Activated CD4-positive, alpha-beta T cell treated with anti-CD3 and anti-CD28 coated beads, Interleukin-2, amount 50 U/mL, for 4 hours (primary cell): Measurements from ENCODE around the gene NGFR.
"Not testable (repeated sequence)": the region's sequence is repeated elsewhere in the genome, so short reads cannot be mapped to it uniquely, and the experiment has no call there.

Experiments
- DNase-seq, 2 experiments: peaks; one replicate each; pipeline ENCODE4 v3.0.0-alpha.2; 2020

Gene NGFR

DNA sequence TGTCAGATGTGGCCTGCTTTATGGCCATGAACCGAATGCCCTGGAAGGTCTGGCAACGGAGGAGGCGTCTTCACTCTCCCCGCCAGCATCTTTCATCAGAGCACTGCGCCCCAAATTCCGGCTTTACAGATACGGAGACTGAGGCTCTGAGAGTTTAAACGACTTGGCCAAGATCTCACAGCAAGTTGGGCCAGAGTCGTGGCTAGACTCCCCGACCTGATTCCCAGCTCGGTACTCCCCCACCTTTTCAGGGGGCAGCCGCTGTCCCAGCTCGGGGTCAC lies 1.7 kb downstream of the NGFR start:
- DNase-seq, result no peak

DNA sequence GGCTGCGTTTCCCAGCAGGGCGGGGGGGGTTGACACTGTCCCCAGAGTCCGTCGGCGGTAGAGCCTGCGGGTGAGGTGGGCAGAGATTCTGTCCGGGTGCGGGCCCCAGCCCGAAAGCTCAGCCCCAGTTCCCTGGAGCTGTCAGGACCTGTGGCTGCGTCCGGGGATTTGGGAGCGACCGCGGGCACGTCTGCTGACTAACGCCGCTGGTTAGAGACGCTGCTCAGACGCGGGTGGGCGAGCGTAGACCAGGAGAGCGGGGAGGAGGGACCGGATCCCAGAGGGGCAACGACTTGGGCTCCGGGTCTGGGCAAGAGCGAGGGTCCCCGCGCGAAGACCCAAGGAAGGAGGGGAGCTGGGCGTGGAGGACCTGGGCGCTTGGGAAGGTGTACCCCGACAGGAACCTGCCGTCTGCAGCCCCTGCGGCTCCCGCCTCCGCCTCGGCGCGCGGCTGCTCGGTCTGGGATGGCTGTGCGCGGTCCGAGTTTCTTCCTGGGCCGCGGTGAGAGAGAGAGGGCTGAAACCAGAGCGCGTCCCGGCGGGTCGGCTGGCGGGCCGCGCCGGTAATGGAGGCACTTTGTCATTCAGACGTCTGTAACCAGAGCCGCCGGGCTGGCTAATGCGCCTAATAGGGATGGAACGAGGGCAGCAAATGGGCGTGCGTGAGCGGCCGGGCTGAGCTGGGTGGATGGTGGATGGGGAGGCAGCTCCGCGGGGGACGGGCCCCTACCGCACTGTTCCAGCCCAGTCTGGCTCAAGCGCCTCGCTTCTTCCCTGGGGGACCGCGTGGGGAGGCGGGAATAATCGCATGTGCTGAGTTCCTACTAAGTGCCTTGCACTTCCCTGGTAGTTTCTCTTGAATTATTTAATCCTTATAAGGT lies 2.3 kb downstream of the NGFR start:
- no peak for DNase-seq

DNA sequence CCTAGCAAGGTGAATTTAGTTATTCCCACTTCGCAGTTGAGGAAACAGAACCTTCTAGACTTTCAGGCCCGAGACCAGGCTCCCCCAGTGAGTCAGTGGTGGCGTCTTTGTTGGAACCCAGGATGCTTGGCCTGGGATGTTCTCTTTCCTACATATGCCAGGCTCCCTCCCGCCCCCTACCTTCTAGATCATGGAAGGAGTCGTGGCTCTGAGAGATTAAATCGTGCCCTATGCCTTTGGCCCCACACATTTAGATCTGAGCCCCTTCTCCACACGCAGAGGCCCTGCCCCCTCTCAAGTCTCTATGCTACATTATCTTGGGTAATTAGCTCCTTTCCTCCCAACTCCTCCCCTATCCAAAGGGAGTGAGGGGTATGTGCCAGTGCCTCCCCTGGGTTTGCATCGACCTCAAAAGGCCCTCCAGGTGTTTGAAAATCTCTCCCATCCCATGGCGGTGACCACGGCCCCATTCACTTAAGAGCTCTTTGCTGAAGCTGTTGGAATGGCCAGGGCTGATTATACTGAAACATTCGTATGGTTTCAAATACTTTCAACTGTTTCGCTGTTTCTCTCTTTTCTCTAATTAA lies 3.0 kb downstream of the NGFR start:
- DNase-seq, result no peak

DNA sequence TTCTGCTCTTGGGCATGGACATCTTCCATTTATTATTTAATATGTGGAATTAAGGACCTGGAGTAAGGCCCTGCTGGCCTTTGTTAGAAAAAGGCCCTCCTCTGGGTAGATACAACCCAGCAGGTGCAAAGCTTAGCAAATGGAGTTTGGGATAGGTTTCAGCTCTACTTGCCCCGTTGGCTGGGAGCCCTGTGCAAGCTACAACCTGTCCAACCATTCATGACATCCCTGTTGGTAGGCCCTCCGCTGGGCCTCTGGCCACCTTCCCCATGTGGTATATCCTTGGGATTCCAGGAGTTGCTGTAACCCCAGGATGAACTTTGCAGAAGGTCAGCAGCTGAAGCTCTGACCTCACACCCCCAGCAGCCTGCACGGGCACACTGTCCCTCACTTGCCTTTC lies 6.4 kb downstream of the NGFR start:
- no peak for DNase-seq

DNA sequence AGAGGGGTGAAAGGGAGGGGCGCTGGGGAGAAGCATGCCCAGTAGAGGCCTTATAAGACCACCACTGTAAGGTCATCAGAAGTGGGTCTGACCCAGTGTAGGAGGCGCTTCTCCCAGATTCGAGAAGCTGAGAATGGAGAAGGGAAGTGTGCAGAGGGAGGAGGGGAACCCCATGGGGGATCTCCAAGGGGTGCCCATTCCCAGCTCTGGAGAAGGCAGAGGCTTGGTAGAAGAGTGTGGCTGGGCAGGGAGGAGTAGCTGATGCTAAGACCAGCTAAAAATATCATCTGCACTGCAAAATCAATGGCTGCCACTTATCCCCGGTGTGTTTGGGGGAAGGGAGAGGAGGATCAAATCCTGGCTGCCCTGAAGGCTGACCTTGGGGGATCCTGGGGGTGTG lies 7.2 kb downstream of the NGFR start:
- no peak for DNase-seq

DNA sequence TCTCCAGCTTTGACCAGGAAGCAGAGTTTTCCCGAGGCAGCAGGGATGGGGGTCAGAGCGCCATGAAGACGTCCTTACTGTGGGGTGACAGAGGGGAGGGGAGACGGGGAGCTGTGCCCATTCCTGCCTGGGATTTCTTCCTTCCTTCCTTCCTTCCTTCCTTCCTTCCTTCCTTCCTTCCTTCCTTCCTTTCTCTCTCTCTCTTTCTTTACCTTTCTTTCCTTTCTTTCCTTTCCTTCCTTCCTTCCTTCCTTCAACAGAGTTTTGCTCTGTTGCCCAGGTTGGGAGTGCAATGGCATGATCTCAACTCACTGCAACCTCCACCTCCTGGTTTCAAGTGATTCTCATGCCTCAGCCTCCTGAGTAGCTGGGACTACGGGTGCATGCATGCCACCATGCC lies 7.6 kb downstream of the NGFR start:
- DNase-seq, result not testable (repeated sequence)

DNA sequence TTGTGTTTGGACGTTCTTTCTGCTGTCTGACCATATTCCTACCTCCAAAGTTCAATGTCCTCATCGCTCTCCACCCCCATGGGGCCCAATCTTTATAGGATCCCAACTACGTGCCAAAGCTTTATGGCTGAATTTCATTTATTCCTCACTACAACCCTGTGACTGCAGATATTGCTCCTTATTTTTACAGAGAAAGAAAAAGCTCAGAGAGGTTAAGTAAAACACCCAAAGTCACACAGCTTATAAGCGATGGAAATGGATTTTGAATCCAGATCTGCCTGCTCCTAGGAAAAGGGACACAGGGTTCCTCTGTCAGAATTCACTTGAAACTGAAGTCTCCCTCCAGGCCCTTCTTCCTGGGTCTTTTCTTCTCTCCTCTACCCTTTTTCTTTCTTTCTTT lies 9.3 kb downstream of the NGFR start:
- no peak for DNase-seq

DNA sequence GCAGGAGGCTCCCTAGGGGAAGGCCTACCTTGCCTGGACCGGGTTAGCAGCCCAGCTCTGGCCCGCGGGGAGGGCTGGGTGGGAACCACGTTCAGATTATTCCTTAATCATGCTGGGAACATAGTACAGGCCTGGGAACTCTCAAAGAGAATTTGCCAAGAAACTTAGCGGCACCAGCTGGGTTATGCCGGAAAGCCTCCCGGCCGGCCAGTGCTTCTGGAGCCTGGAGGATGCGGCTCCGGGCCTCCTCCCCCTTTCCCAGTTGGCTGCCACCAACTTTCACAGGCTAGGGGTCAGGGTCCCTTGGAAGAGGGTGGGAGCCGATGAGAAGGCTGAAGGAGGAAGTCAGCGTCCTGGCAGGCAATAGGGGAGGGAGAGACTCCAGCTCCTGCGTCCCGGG lies 10.8 kb downstream of the NGFR start:
- no peak for DNase-seq

DNA sequence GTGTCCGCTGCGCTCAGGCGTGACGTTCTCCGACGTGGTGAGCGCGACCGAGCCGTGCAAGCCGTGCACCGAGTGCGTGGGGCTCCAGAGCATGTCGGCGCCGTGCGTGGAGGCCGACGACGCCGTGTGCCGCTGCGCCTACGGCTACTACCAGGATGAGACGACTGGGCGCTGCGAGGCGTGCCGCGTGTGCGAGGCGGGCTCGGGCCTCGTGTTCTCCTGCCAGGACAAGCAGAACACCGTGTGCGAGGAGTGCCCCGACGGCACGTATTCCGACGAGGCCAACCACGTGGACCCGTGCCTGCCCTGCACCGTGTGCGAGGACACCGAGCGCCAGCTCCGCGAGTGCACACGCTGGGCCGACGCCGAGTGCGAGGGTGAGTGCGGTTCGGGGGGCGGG lies 11.2 kb downstream of the NGFR start:
- no peak for DNase-seq

DNA sequence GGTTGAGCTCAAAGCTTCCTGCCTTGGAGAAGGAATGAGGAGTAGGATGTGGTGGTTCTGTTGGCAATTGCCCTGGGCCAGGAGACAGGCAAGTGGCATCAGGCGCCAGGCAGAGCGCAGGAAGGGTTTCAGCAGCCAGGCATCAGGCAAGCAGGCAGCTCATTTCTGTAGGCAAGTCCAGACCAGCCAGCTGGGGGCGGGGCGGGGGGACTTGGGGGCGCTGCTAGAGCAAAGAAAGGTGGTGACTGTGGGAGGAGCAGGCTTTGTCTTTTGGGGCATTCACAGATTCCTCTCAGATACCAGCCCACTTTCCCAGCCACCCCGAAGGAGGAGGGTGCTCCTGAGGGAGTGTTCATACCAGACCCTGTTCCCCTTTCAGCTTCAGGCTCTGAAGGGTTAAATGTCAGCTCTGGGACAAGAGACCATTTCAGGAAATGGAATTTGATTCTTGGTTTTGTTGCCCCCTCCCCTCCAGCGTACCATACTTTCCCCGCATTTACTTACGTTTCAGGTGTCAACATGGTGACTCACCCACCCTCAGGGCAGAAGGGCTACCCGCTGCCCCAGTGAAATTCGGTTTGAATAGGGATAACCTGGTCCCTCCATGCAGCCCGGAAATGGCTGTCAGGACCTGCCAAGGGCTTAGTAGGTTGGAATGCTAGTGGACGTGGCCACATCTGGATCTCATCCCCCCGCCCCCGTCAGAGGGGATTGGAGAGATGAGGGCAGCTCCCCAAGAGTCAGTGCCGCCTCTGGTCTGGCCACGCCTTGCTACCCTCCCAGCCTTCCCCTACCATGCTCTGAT lies 13.2 kb downstream of the NGFR start:
- no peak for DNase-seq

DNA sequence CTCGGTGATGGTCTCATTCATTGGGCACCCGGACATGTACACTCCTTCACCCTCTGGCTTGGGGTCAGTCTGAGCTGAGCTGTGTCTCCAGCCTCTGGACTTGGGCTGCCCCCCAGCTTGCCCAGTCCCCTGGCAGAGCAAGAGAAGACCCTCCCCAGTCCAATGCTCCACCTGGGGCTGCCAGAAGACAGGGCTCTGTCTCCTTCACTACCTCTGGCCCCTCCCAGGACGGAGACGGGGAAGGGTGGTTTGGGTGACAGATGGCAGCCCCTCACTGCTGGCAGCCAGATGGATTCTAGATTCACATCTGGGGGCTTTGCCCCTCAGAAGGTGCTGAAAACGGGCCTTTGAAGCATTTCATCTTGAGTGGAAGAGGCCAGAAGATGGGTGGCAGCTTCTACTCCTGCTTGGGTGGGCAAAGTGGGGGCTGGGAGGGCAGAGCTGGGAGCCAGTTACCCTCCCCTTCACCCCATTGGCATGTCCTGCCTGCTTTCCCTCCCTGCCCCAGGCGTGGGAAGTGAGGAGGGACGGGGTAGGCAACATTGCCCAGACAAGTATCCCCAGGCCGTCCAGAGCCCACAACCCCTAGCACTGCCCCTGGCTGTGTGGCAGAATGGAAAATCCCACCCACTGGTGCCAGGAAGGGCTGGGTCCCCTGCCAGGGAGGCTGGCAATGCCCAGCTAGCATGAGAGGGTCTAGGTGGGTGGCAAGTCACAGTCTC lies 13.9 kb downstream of the NGFR start:
- no peak for DNase-seq

DNA sequence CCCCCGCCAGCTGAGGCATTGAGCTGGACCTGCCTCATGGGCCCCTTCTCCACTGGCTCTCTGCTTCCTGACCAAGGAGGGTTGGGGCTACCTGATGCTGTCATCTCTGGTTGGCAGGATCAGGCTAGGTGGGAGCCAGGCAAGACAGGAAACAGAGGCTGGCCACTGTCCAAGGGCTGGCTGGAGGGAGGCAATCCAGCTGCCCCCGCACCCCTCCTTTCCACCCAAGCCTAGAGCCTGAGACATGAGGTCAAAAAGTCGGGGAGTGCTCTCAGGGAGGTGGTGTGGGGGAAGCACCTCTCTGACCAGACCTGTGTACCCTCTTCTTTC lies 14.5 kb downstream of the NGFR start:
- no peak for DNase-seq

DNA sequence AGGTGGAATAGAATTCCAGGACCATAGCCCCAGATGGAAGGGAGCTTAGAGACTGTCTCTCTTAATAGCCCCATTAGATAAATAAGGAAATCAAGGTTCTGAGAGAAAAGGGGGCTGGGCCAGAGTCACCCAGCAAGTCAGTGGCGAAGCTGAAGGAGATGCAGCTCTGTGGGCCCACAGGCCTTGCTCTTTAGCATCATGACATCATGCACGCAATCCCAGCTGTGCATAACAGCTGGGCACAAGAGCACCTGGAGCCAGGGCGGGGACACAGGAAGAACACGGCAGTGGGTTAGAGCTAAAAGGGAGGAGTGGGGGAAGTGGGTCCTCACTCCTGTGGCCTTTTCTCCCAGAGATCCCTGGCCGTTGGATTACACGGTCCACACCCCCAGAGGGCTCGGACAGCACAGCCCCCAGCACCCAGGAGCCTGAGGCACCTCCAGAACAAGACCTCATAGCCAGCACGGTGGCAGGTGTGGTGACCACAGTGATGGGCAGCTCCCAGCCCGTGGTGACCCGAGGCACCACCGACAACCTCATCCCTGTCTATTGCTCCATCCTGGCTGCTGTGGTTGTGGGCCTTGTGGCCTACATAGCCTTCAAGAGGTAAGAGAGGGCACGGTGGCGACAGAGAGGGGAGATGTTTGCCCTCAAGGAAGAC lies 15.1 kb downstream of the NGFR start:
- no peak for DNase-seq

DNA sequence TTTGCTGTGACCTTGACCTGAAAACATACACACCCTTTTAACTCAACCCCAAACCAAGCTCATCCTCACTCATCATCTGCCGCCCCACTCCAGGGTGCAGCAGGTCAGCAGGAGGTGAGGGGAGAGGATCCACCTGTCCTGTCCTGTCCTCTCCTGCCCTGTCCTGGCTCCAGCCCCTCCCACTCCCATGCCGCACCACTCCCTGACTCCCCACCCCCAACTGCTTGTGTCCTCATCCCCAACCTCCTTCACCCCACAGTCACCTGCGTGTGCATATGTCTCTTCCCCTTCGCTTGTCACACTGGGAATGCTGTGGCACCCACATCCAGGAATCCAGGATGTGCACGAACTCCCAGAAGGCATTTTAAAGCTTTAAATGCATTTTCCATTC lies 15.6 kb downstream of the NGFR start:
- no peak for DNase-seq

DNA sequence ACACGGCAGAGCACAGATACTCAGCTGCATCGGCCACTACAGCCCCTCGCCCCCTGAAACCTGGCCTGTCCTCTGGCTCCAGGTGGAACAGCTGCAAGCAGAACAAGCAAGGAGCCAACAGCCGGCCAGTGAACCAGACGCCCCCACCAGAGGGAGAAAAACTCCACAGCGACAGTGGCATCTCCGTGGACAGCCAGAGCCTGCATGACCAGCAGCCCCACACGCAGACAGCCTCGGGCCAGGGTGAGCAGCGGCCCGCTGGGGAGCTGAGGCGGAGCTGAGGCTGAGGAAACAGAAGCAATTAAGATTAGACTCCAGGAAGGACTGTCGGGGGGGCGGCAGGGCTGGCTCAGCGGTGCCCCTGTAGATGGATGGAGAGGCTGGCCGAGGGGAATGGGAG lies 16.7 kb downstream of the NGFR start:
- DNase-seq, result no peak

DNA sequence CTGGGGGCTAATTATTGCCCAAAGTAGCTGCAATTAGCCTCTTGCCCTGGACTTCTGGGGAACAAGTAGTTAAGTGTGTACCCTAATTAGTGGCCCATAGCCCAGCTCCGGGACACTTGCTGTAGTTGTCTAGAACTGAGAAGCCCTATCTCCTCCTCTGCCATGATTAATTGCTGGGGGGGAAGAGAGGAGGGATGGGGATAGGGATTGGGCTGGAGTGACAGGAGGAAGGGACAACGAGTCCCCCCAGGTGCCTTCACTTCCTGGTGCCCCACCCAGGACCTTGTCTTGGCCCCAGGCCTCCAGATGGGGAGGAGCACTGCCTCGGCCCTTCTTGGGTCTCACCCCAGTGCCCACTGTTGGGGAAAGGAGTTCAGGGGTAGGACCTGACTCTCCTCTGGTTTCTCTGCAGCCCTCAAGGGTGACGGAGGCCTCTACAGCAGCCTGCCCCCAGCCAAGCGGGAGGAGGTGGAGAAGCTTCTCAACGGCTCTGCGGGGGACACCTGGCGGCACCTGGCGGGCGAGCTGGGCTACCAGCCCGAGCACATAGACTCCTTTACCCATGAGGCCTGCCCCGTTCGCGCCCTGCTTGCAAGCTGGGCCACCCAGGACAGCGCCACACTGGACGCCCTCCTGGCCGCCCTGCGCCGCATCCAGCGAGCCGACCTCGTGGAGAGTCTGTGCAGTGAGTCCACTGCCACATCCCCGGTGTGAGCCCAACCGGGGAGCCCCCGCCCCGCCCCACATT lies 17.4 kb downstream of the NGFR start:
- DNase-seq, result no peak

DNA sequence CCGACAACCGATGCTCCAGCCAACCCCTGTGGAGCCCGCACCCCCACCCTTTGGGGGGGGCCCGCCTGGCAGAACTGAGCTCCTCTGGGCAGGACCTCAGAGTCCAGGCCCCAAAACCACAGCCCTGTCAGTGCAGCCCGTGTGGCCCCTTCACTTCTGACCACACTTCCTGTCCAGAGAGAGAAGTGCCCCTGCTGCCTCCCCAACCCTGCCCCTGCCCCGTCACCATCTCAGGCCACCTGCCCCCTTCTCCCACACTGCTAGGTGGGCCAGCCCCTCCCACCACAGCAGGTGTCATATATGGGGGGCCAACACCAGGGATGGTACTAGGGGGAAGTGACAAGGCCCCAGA lies 17.9 kb downstream of the NGFR start:
- DNase-seq, result no peak

DNA sequence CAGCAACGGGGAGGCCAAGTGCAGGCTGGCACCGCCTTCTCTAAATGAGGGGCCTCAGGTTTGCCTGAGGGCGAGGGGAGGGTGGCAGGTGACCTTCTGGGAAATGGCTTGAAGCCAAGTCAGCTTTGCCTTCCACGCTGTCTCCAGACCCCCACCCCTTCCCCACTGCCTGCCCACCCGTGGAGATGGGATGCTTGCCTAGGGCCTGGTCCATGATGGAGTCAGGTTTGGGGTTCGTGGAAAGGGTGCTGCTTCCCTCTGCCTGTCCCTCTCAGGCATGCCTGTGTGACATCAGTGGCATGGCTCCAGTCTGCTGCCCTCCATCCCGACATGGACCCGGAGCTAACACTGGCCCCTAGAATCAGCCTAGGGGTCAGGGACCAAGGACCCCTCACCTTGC lies 18.5 kb downstream of the NGFR start:
- DNase-seq, result no peak

DNA sequence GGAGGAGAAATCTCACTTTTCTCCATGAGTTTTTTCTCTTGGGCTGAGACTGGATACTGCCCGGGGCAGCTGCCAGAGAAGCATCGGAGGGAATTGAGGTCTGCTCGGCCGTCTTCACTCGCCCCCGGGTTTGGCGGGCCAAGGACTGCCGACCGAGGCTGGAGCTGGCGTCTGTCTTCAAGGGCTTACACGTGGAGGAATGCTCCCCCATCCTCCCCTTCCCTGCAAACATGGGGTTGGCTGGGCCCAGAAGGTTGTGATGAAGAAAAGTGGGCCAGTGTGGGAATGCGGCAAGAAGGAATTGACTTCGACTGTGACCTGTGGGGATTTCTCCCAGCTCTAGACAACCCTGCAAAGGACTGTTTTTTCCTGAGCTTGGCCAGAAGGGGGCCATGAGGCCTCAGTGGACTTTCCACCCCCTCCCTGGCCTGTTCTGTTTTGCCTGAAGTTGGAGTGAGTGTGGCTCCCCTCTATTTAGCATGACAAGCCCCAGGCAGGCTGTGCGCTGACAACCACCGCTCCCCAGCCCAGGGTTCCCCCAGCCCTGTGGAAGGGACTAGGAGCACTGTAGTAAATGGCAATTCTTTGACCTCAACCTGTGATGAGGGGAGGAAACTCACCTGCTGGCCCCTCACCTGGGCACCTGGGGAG lies 19.1 kb downstream of the NGFR start:
- DNase-seq, result no peak

DNA sequence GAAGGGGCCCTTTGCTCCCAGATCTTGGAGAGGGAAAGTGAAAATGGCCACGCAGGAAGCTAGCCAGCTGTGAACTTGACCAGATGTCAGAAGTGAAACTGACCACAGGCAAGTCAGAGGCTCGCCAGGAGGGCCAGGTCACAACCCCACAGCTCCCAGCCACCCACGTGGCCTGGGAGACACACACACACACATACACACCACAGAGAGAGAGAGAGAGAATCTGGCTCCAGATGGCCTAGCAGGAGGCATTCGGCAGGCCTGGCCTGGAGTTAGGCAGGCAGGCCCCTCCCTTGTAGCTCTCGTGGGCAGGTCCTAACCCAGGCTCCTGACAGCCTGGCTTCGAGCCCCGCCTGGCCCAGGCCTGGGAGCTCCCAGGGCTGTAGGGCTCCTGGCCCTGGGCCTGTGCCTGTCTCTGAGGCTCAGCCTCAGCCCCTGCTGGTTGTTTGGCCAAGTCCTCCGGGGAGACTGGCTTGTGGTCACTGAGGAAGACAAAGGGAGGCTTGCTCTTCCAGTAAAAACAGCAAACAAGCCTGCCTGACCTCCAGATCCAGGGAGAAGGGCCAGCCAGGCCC lies 20.2 kb downstream of the NGFR start:
- no peak for DNase-seq

DNA sequence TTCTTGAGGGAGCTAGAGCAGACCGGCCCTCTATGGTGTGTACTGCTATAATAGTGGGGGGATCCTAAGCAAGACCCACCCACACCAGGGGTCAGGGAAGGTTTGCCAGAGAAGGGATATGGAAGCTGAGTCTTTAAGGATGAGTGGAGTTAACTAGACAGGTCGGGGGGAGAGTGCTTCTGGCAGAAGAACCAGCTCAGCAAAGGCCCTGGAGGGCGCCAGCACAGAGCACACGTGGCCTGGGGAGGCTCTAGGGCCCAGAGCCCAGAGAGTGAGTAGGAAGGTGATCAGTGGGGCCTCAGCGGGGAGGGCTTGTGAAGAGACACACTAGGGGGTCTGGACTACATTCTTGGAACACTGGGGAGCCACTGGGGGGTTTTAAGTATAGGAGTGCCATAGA lies 21.1 kb downstream of the NGFR start:
- DNase-seq, result no peak
